Chondrocyte (in vitro differentiated cells): ENCODE data around the gene KIAA0513. TPM values are rescaled to one million over a fixed set of nuclear protein-coding genes. Genes with fewer than 3 reads are reported as not detected.

Experiments used
- DNase-seq: peaks from one replicate; pipeline ENCODE4 v3.0.0; 2021; ENCODE audit warnings: mixed read lengths, low spot score
- H3K27ac Mint-ChIP-seq: one replicate; pipeline ENCODE4 v1.8.0; 2021; ENCODE audit warnings: mild to moderate bottlenecking, moderate library complexity, mixed read lengths; ENCODE audit not compliant: unreplicated experiment
- H3K27me3 Mint-ChIP-seq: 2 replicates; pipeline ENCODE4 v1.8.0; 2021; ENCODE audit warnings: low read depth, mixed read lengths
- H3K36me3 Mint-ChIP-seq: 2 replicates; pipeline ENCODE4 v1.8.0; 2021; ENCODE audit warnings: low read depth, mixed read lengths
- H3K4me1 Mint-ChIP-seq: 2 replicates; pipeline ENCODE4 v1.8.0; 2021; ENCODE audit warnings: low read depth, mild to moderate bottlenecking, mixed read lengths
- H3K4me3 Mint-ChIP-seq: one replicate; pipeline ENCODE4 v1.8.0; 2021; ENCODE audit warnings: mild to moderate bottlenecking, moderate library complexity, mixed read lengths; ENCODE audit not compliant: unreplicated experiment
- H3K9me3 Mint-ChIP-seq: 2 replicates; pipeline ENCODE4 v1.8.0; 2021; ENCODE audit warnings: low read depth, mixed read lengths
- total RNA-seq: library from RNA; stranded (reverse); gene quantifications from 3 replicates; pipeline ENCODE4 v1.2.1, GENCODE V29; 2021
- TF ChIP-seq, protein P1 (sequence below): fragments of 200-600 bp; sonication (generic); IDR thresholded peaks from 2 replicates; pipeline ENCODE4 v1.5.0; 2021; ENCODE audit warnings: antibody characterized with exemption, mild to moderate bottlenecking, moderate library complexity

KIAA0513 gene
- total RNA-seq, 1 donor from 2014 or later: 11.6 TPM

DNA sequence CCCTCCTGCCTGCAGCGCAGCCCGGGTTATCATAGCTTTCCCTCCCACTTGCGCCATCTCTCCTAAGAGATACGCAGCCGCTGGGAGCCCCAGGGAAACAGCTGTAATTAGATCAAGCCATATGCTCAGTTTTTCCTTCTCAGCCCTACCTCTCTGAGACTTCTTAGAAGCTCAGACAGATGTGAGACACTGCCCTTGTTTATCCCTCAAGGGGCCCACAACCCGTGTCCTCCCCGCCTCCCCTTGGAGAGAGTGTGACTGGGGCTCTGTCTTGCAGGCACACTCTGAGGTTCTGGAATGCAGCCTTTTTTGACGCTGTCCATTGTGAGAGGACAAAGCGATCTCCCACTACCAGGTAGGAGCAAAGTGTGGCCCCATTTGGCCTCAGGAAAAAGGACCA is 53.4 kb downstream of the KIAA0513 start:
- no peaks in the 10 kb centered on the region for H3K9me3 Mint-ChIP-seq
- H3K27me3 Mint-ChIP-seq: no peaks in the 10 kb centered on the region
- no peak overlapping the region for H3K27ac Mint-ChIP-seq
- H3K36me3 Mint-ChIP-seq: peaks cover 18% of the 10 kb centered on the region
- DNase-seq: no peak
- TF ChIP-seq, protein P1, sequence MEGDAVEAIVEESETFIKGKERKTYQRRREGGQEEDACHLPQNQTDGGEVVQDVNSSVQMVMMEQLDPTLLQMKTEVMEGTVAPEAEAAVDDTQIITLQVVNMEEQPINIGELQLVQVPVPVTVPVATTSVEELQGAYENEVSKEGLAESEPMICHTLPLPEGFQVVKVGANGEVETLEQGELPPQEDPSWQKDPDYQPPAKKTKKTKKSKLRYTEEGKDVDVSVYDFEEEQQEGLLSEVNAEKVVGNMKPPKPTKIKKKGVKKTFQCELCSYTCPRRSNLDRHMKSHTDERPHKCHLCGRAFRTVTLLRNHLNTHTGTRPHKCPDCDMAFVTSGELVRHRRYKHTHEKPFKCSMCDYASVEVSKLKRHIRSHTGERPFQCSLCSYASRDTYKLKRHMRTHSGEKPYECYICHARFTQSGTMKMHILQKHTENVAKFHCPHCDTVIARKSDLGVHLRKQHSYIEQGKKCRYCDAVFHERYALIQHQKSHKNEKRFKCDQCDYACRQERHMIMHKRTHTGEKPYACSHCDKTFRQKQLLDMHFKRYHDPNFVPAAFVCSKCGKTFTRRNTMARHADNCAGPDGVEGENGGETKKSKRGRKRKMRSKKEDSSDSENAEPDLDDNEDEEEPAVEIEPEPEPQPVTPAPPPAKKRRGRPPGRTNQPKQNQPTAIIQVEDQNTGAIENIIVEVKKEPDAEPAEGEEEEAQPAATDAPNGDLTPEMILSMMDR: no peak
- peaks cover 5% of the 10 kb centered on the region for H3K4me1 Mint-ChIP-seq
- H3K4me3 Mint-ChIP-seq: no peak overlapping the region

DNA sequence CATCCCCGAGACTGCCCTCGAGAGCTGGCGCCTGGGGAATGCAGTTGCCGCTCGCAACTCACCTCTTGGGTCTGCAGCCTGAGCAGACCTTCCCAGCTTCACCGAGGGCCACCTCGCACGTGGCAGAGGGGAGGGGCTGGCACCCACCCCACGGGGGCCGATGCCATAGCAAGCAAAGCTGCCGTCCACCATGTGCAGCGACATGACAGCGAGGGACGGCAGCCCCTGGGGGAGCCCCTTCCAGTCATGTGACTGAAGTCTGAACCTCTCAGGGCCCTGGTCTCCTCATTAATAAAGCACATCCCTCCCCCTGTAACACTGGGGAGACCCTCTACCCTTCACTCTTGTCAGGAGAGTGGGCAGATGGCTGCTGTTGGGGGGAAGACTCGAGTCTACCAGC is 54.2 kb downstream of the KIAA0513 start:
- Mint-ChIP-seq H3K9me3 (no peaks in the 10 kb centered on the region), H3K4me1 (peaks cover 5% of the 10 kb centered on the region), H3K36me3 (peaks cover 16% of the 10 kb centered on the region), H3K27me3 (no peaks in the 10 kb centered on the region), H3K4me3 (no peak overlapping the region), H3K27ac (no peak overlapping the region)
- no peak for DNase-seq
- TF ChIP-seq, protein P1: no peak

DNA sequence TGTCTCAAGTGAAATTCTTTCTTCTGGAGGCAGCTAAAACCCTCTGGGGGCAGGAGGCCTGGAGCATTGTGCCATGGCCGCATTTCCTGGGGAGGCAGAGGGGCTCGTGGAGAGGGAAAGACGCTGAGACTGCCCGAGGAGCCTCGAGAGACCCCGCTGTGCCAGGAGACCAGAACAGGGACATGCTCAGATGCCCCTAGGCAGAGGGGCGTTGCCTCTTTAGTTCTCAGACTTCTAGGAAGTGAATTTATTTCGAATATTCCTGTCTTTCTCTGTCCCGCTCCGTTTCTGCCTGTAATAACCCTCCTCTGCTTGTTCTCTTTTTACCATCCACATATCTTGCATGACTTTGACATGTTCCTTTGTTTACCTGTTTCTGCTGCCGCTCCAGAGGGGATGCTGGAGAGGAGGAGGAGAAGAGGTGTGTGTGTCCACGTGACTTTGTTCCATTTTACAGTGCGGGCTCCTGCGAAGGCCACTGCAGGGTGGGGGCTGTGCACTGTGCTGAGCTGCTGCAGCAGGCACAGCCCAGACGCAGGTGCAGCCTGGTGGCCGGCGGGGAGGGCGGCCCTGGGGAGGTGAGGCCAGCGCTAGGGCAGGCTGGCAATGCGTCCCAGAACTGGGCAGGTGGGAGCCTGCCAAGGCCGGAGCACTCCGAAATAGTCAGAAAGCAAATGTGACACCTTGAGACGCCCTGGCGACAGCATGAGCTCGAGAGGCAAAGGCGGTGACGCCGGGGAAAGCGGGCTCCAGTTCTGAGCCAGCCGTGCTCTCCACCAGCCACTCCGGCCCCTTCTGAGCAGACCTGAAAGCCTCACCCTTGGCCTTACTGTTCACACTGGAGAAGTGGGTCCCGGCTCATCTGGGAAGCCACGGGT is 54.8 kb downstream of the KIAA0513 start:
- no peak overlapping the region for H3K4me3 Mint-ChIP-seq
- TF ChIP-seq, protein P1: no peak
- DNase-seq: no peak
- peaks cover 5% of the 10 kb centered on the region for H3K4me1 Mint-ChIP-seq
- H3K27me3 Mint-ChIP-seq: no peaks in the 10 kb centered on the region
- peaks cover 16% of the 10 kb centered on the region for H3K36me3 Mint-ChIP-seq
- H3K27ac Mint-ChIP-seq: no peak overlapping the region
- no peaks in the 10 kb centered on the region for H3K9me3 Mint-ChIP-seq

DNA sequence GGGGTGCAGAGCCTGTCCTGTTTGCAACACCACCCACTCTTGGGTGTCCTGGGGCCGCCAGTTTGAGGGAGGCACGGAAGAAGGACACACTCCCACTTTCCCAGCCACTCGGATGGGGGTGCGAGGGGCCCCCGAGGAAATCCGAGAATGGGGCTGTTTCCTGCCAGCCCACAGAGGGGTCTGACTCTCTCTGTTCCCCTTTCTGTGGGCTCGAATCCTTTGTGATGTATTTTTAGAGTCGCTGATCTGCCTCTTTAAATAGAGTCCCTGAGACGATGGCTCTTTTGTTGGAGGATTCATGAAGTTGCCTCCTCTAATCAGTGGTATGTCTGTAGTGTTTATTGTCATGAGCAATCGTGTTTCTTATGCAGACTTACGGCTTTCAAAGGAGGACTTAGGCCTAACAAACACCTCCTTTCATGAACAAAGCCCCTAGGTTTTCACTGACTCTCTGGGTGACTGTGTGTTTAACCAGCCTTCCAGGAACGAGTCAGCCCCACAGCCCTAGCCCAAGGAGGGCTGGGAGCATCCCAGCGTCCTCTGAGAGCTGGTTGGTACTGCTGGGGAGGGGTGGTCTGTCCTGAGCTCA is 55.5 kb downstream of the KIAA0513 start:
- TF ChIP-seq, protein P1: no peak
- Mint-ChIP-seq H3K9me3 (no peaks in the 10 kb centered on the region), H3K27ac (no peak overlapping the region), H3K27me3 (no peaks in the 10 kb centered on the region), H3K4me3 (no peak overlapping the region), H3K4me1 (peaks cover 5% of the 10 kb centered on the region), H3K36me3 (peaks cover 14% of the 10 kb centered on the region)
- DNase-seq: no peak

DNA sequence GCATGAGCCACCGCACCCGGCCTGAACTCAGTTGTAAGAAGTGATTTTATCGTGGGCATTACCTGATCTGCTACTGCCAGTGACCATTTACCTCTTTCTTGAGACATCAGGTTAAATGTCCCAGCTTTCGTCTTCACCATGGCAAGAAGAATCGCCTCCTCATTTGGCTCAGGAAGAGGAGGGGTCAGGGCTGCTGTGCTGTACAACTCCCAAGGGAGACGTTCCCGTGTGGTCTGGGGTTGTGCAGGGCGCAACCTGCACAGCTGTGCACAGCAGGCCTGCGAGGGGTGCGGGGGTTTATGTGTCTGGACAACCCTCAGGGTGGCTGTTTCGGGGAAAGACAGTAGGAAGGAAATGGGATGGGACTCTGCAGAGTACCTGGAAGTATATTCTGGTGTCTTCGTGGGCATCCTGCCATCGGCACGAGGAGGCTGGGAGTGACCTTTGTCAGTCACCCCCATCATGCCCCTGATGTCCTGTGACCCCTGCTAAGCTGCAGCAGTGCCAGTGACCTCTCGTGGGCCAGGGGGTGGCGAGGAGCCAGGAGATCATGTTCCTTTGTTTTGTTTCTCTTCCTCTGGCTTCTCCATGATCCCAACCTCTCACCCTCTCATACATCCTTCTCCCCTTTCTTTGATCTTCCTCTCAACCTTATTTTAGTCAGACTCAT is 57.4 kb downstream of the KIAA0513 start:
- Mint-ChIP-seq H3K27ac (no peak overlapping the region), H3K36me3 (peaks cover 9% of the 10 kb centered on the region), H3K9me3 (no peaks in the 10 kb centered on the region), H3K4me3 (no peak overlapping the region), H3K4me1 (peaks cover 12% of the 10 kb centered on the region), H3K27me3 (no peaks in the 10 kb centered on the region)
- no peak for DNase-seq
- TF ChIP-seq, protein P1: no peak
